Subcutaneous adipose tissue (tissue), 4 donors: Measurements from ENCODE around the gene CHSY3. TPM values are rescaled to one million over a fixed set of nuclear protein-coding genes. Genes with fewer than 3 reads are reported as not detected.

Source experiments
- total RNA-seq, 4 donors: library from RNA; depleted of rRNA; stranded (reverse); fragments of >200 nt; gene quantifications; one replicate each; pipeline ENCODE4 v1.1.0, GENCODE V29; 2016
- TF ChIP-seq, protein P1 (sequence below): fragments of 450-650 bp; IDR thresholded peaks from one replicate; pipeline ENCODE4 v1.5.1; 2016; ENCODE audit warnings: low read depth, mild to moderate bottlenecking, control low read depth, antibody characterized with exemption, moderate library complexity

Gene CHSY3
- total RNA-seq, 4 donors from 2014 or later = 3.7 to 6.8 (median 5.9) TPM

GRCh38 chr5:129903466-129904101 is 681 bp upstream of the CHSY3 start:
- TF ChIP-seq, protein P1, sequence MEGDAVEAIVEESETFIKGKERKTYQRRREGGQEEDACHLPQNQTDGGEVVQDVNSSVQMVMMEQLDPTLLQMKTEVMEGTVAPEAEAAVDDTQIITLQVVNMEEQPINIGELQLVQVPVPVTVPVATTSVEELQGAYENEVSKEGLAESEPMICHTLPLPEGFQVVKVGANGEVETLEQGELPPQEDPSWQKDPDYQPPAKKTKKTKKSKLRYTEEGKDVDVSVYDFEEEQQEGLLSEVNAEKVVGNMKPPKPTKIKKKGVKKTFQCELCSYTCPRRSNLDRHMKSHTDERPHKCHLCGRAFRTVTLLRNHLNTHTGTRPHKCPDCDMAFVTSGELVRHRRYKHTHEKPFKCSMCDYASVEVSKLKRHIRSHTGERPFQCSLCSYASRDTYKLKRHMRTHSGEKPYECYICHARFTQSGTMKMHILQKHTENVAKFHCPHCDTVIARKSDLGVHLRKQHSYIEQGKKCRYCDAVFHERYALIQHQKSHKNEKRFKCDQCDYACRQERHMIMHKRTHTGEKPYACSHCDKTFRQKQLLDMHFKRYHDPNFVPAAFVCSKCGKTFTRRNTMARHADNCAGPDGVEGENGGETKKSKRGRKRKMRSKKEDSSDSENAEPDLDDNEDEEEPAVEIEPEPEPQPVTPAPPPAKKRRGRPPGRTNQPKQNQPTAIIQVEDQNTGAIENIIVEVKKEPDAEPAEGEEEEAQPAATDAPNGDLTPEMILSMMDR = no peak

DNA sequence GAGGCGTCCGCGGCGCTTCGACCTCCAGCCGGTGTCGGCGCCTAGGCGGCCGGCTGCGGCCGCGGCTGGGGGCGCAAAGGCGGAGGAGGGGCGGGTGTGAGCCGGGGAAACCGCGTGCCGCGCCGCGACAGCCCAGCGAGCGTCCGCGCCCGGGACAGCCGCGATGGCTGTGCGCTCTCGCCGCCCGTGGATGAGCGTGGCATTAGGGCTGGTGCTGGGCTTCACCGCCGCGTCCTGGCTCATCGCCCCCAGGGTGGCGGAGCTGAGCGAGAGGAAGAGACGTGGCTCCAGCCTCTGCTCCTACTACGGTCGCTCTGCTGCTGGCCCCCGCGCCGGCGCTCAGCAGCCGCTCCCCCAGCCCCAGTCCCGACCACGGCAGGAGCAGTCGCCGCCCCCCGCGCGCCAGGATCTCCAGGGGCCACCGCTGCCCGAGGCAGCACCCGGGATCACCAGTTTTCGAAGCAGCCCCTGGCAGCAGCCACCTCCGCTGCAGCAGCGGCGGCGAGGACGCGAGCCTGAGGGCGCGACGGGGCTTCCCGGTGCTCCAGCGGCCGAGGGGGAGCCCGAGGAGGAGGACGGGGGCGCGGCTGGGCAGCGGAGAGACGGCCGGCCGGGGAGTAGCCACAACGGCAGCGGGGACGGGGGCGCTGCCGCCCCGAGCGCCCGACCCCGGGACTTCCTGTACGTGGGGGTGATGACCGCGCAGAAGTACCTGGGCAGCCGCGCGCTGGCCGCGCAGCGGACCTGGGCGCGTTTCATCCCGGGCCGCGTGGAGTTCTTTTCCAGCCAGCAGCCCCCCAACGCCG is 605 bp downstream of the CHSY3 start:
- TF ChIP-seq, protein P1 = no peak

GRCh38 chr5:129905473-129906176 is 1.4 kb downstream of the CHSY3 start:
- TF ChIP-seq, protein P1 = no peak

- TF ChIP-seq, protein P1 = no peak
Measured at GRCh38 chr5:129906177-129906887, 2.1 kb downstream of the CHSY3 start.

GRCh38 chr5:129909225-129909624 is 5.0 kb downstream of the CHSY3 start:
- TF ChIP-seq, protein P1 = no peak

DNA sequence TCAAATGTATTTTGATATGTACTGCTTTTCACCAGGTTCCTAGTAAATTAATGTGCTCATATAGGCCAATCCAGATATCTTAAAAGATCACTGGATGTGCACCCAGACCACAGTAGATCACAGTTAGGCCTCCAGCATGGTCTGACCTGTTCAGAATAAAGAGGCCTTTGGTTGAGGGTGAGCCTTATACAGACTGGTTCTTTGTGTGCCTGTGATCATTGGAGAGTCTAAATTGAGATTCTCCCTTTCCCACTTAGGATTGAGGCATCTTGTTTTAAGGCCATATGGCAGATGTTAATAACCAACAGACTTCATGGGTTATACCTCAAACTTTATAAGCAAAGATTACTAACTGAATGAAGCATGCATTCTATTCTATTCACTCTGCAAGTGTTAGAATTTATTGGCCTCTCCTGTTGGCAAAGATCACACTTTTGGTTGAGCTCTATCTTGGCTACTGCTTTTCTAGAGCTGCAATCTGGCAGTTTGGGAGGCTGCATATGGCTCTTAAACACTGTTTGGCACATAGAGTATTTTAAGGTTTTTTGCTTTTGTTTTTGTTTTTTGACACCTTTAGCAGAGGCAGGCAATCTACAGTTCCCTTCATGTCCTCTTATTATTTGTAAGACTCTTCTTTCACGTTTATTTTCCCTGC is 8.5 kb downstream of the CHSY3 start:
- TF ChIP-seq, protein P1 = no peak
